AG09309 (cell line): ENCODE data around the gene FOXR1.

Experiments
- DNase-seq: peaks from one replicate; pipeline ENCODE4 v3.0.0-alpha.2; 2010; ENCODE audit warnings: low read depth
- H3K4me3 ChIP-seq: 2 replicates; pipeline ENCODE4 v1.5.1; 2011; ENCODE audit warnings: mild to moderate bottlenecking, low read depth, low read length, moderate library complexity; ENCODE audit not compliant: control insufficient read depth
- CTCF ChIP-seq: IDR thresholded peaks from 2 replicates; pipeline ENCODE4 v1.5.1; 2011; ENCODE audit warnings: mild to moderate bottlenecking, low read depth, low read length, inconsistent platforms; ENCODE audit not compliant: insufficient read depth, control insufficient read depth; ENCODE audit errors: missing control alignments

Gene FOXR1

GRCh38 chr11:118927554-118928100 lies 43.9 kb upstream of the FOXR1 start:
- no peak for TF ChIP-seq CTCF
- H3K4me3 ChIP-seq: peak overlapping the region; percentile 13
- DNase-seq: no peak

GRCh38 chr11:118928101-118928869 lies 43.3 kb upstream of the FOXR1 start:
- H3K4me3 ChIP-seq: peak overlapping the region; percentile 76
- TF ChIP-seq CTCF: peak; percentile 93

GRCh38 chr11:118928870-118929500 lies 42.6 kb upstream of the FOXR1 start:
- DNase-seq: no peak
- peak overlapping the region; percentile 76 for H3K4me3 ChIP-seq
- TF ChIP-seq CTCF: no peak

More at GRCh38 chr11:118928101-118928869, 43.3 kb upstream of the FOXR1 start:
- DNase-seq: peak; percentile 84

GRCh38 chr11:118929501-118930093 lies 42.0 kb upstream of the FOXR1 start:
- peak overlapping the region; percentile 76 for H3K4me3 ChIP-seq
- TF ChIP-seq CTCF: no peak
- DNase-seq: no peak

- H3K4me3 ChIP-seq: peak overlapping the region; percentile 76
- TF ChIP-seq CTCF: peak; percentile 91
- no peak for DNase-seq
Measured at GRCh38 chr11:118930094-118930712, 41.4 kb upstream of the FOXR1 start.

- no peak for DNase-seq
- no peak overlapping the region for H3K4me3 ChIP-seq
- TF ChIP-seq CTCF: no peak
Measured at GRCh38 chr11:118931571-118931970, 40.0 kb upstream of the FOXR1 start.
